Panc1 (cell line): ENCODE measurements around the gene AGPAT1. TPM values are rescaled to one million over a fixed set of nuclear protein-coding genes. Genes with fewer than 3 reads are reported as not detected.

Experiments used
- ATAC-seq: fragments of 200-7000 bp; cut with Tn5 transposase; 2 replicates; pipeline ENCODE4 v1.9.1; 2020; ENCODE audit warnings: mild to moderate bottlenecking, moderate library complexity
- BruUV-seq: library from RNA; stranded (reverse); fragments of 400-500 nt; replicated peaks from 2 replicates; lab custom pipeline; 2021; lab: Mats Ljungman, UMichigan
- CTCF ChIA-PET: fragments of 300-600 bp; sonication (Branson Sonifier 250); formaldehyde crosslinking; loops from one replicate; lab custom pipeline; 2022; ENCODE audit warnings: antibody characterized with exemption; lab: Charles Lee
- POLR2A ChIA-PET: fragments of 300-600 bp; sonication (Branson Sonifier 250); formaldehyde crosslinking; loops from one replicate; lab custom pipeline; 2022; ENCODE audit warnings: antibody characterized with exemption; lab: Charles Lee
- DNase-seq: peaks from one replicate; pipeline ENCODE4 v3.0.0-alpha.2; 2010; ENCODE audit warnings: low read depth, low spot score
- H3K27ac ChIP-seq: 2 replicates; pipeline ENCODE4 v1.5.1; 2011; ENCODE audit warnings: mild to moderate bottlenecking, low read length, inconsistent platforms
- H3K27me3 ChIP-seq: fragments of 200-500 bp; sonication (Bioruptor generic); 2 replicates; pipeline ENCODE4 v1.6.0; 2014; ENCODE audit warnings: low read length, inconsistent platforms; ENCODE audit not compliant: control insufficient read depth, insufficient read depth
- H3K36me3 ChIP-seq: fragments of 200-500 bp; sonication (Bioruptor generic); 2 replicates; pipeline ENCODE4 v1.5.1; 2014; ENCODE audit warnings: inconsistent platforms, mild to moderate bottlenecking, low read length, moderate library complexity; ENCODE audit not compliant: control insufficient read depth, insufficient read depth
- H3K4me1 ChIP-seq: 2 replicates; pipeline ENCODE4 v1.5.1; 2011; ENCODE audit warnings: inconsistent platforms, mild to moderate bottlenecking, low read length, moderate library complexity; ENCODE audit not compliant: control insufficient read depth, insufficient read depth
- H3K4me3 ChIP-seq, 2 experiments: 2 replicates each; pipeline ENCODE4 v1.5.1; 2011 to 2012; ENCODE audit warnings: low read depth in 2 of 2, low read length in 2 of 2, mild to moderate bottlenecking in 2 of 2, inconsistent platforms in 1 of 2, moderate library complexity in 1 of 2
- H3K9me3 ChIP-seq: fragments of 200-500 bp; sonication (Bioruptor generic); 2 replicates; pipeline ENCODE4 v1.5.1; 2014; ENCODE audit warnings: low read depth, mild to moderate bottlenecking, inconsistent platforms, low read length, moderate library complexity; ENCODE audit not compliant: control insufficient read depth, insufficient read depth
- CTCF ChIP-seq: fragments of 450-650 bp; IDR thresholded peaks from 2 replicates; pipeline ENCODE4 v1.5.1; 2017; ENCODE audit warnings: mild to moderate bottlenecking
- POLR2AphosphoS5 ChIP-seq: IDR thresholded peaks from 2 replicates; pipeline ENCODE4 v1.6.1; 2012; ENCODE audit warnings: mild to moderate bottlenecking, low read depth, low read length, moderate library complexity
- REST ChIP-seq, 2 experiments: IDR thresholded peaks; 2 replicates each; pipeline ENCODE4 v1.6.1; 2011 to 2012; ENCODE audit warnings: low read depth in 2 of 2, control low read depth in 1 of 2, low read length in 1 of 2, mild to moderate bottlenecking in 1 of 2, moderate library complexity in 1 of 2; ENCODE audit not compliant: insufficient read depth in 1 of 2
- SIN3A ChIP-seq: IDR thresholded peaks from 2 replicates; pipeline ENCODE4 v1.6.1; 2012; ENCODE audit warnings: low read depth, mild to moderate bottlenecking, low read length, moderate library complexity, borderline replicate concordance; ENCODE audit not compliant: insufficient read depth
- TCF7L2 ChIP-seq: IDR thresholded peaks from 2 replicates; pipeline ENCODE4 v1.6.1; 2011; ENCODE audit warnings: mild to moderate bottlenecking, low read depth, low read length, inconsistent platforms
- in situ Hi-C: cut with HindIII; loops from 2 replicates; pipeline ENCODE4 v1.10.0; 2016; ENCODE audit warnings: low sequenced_read_pairs, low pct_unique_long_range_greater_than_20kb
- intact Hi-C: fragments of 100-400 bp; cut with micrococcal nuclease; formaldehyde crosslinking; loops from one replicate; pipeline ENCODE4 v1.10.0; 2022; ENCODE audit not compliant: unreplicated experiment
- total RNA-seq: library from RNA; stranded (reverse); gene quantifications from one replicate; pipeline ENCODE4 v1.2.1, GENCODE V29; 2021; ENCODE audit not compliant: unreplicated experiment

Gene AGPAT1
- total RNA-seq, 1 experiment from 2014 or later = 88.4 TPM

GRCh38 chr6:32123681-32124080, 52.2 kb downstream of the AGPAT1 start:
- H3K9me3 ChIP-seq = no peaks in the 10 kb centered on the region
- TF ChIP-seq REST (IDR thresholded peaks at IDR 0.05; ENCODE audit: insufficient read depth in 1 of 2, low read depth in 2 of 2, low read length in 1 of 2) = no peak
- TF ChIP-seq POLR2AphosphoS5 = no peak
- no peak for TF ChIP-seq CTCF
- TF ChIP-seq TCF7L2 = no peak
- no peak for TF ChIP-seq SIN3A
- H3K4me3 ChIP-seq = no peak overlapping the region
- no peaks in the 10 kb centered on the region for H3K27me3 ChIP-seq
- BruUV-seq = no TSS peak
- intact Hi-C loops (no loop called here), in situ Hi-C loops (no loop called here)
- H3K27ac ChIP-seq = no peak overlapping the region
- peaks cover 16% of the 10 kb centered on the region for H3K4me1 ChIP-seq
- H3K36me3 ChIP-seq = no peaks in the 10 kb centered on the region; the same call in 1 of the 2 replicates
- ChIA-PET CTCF (no interaction called here), POLR2A (no interaction called here)
- ATAC-seq = no peak
- no peak for DNase-seq

- CTCF ChIA-PET = interaction anchor here (0.7 kb wide), 1 partner anchor 32 kb away, joined by 5 read pairs; no protein-coding TSS in a partner anchor
- intact Hi-C loops = no loop called here
- no TSS peak for BruUV-seq
- TF ChIP-seq CTCF = no peak
- TF ChIP-seq REST (IDR thresholded peaks at IDR 0.05; ENCODE audit: insufficient read depth in 1 of 2, low read depth in 2 of 2, low read length in 1 of 2) = no peak
- TF ChIP-seq POLR2AphosphoS5 = no peak
- TF ChIP-seq SIN3A = no peak
- no peak for TF ChIP-seq TCF7L2
- in situ Hi-C loops = no loop called here
- no peaks in the 10 kb centered on the region for H3K27me3 ChIP-seq
- DNase-seq (no peak), ATAC-seq (no peak)
- H3K36me3 ChIP-seq = peaks cover 2% of the 10 kb centered on the region; the same call in 1 of the 2 replicates
- peaks cover 3% of the 10 kb centered on the region; the same call in 1 of the 2 replicates for H3K4me1 ChIP-seq
- POLR2A ChIA-PET = no interaction called here
- H3K27ac ChIP-seq = no peak overlapping the region
- H3K4me3 ChIP-seq = no peak overlapping the region
- H3K9me3 ChIP-seq = no peaks in the 10 kb centered on the region
Observed at GRCh38 chr6:32120573-32121059, 55.3 kb downstream of the AGPAT1 start.
